GM18951 (cell line): ENCODE results near the gene EIF3K.

ENCODE experiments used
- POLR2A ChIP-seq: IDR thresholded peaks from 4 replicates; pipeline ENCODE4 v1.6.1; 2011; ENCODE audit warnings: mild to moderate bottlenecking; ENCODE audit not compliant: insufficient read length, insufficient read depth; ENCODE audit errors: extremely low read depth
- in situ Hi-C: fragments of 300-500 bp; cut with MboI; formaldehyde crosslinking; loops from one replicate; pipeline ENCODE4 v1.12.0; 2022; ENCODE audit warnings: low sequenced_read_pairs, mixed read lengths, inconsistent platforms; ENCODE audit not compliant: unreplicated experiment

EIF3K gene

GRCh38 chr19:38661996-38662395 is 43.0 kb downstream of the EIF3K start:
- in situ Hi-C loops = no loop called here
- TF ChIP-seq POLR2A = no peak

GRCh38 chr19:38662537-38663155 is 43.7 kb downstream of the EIF3K start:
- in situ Hi-C loops = no loop called here
- no peak for TF ChIP-seq POLR2A

- in situ Hi-C loops = no loop called here
- no peak for TF ChIP-seq POLR2A
Measured at GRCh38 chr19:38663156-38663651, 44.2 kb downstream of the EIF3K start.

GRCh38 chr19:38663957-38664502 is 45.0 kb downstream of the EIF3K start:
- in situ Hi-C loops = no loop called here
- TF ChIP-seq POLR2A = no peak

GRCh38 chr19:38664503-38665211 is 45.7 kb downstream of the EIF3K start:
- in situ Hi-C loops = no loop called here
- TF ChIP-seq POLR2A = no peak

- TF ChIP-seq POLR2A = no peak
Measured at GRCh38 chr19:38665219-38665931, 46.4 kb downstream of the EIF3K start.

GRCh38 chr19:38665950-38666662 is 47.1 kb downstream of the EIF3K start:
- in situ Hi-C loops = no loop called here
- no peak for TF ChIP-seq POLR2A

More at GRCh38 chr19:38665219-38665931, 46.4 kb downstream of the EIF3K start:
- in situ Hi-C loops = no loop called here

- in situ Hi-C loops = no loop called here
- TF ChIP-seq POLR2A = no peak
Measured at GRCh38 chr19:38666663-38667511, 47.9 kb downstream of the EIF3K start.

GRCh38 chr19:38667661-38668171 is 48.7 kb downstream of the EIF3K start:
- in situ Hi-C loops = no loop called here

GRCh38 chr19:38669552-38669951 is 50.6 kb downstream of the EIF3K start:
- in situ Hi-C loops = no loop called here
- TF ChIP-seq POLR2A = no peak

More at GRCh38 chr19:38667661-38668171, 48.7 kb downstream of the EIF3K start:
- no peak for TF ChIP-seq POLR2A

GRCh38 chr19:38670921-38671398 is 52.0 kb downstream of the EIF3K start:
- TF ChIP-seq POLR2A = no peak
- in situ Hi-C loops = no loop called here
